Activated CD4-positive, alpha-beta memory T cell treated with anti-CD3 and anti-CD28 coated beads for 36 hours (primary cell): ENCODE measurements around the gene C1QTNF8. TPM values are rescaled to one million over a fixed set of nuclear protein-coding genes. Genes with fewer than 3 reads are reported as not detected.

Experiments used
- CTCF ChIA-PET: fragments of 350-600 bp; sonication (Branson Sonifier 250); formaldehyde crosslinking; loops from one replicate; lab custom pipeline; 2021; ENCODE audit warnings: antibody characterized with exemption, inconsistent platforms; lab: Charles Lee
- POLR2A ChIA-PET: fragments of 350-600 bp; sonication (Branson Sonifier 250); formaldehyde crosslinking; loops from one replicate; lab custom pipeline; 2021; ENCODE audit warnings: antibody characterized with exemption; lab: Charles Lee
- DNase-seq: peaks from one replicate; pipeline ENCODE4 v3.0.0-alpha.2; 2020
- H3K27ac Mint-ChIP-seq: one replicate; pipeline ENCODE4 v1.8.0; 2021; ENCODE audit warnings: mixed read lengths
- H3K27me3 Mint-ChIP-seq: one replicate; pipeline ENCODE4 v1.8.0; 2021; ENCODE audit warnings: mixed read lengths
- H3K36me3 Mint-ChIP-seq: one replicate; pipeline ENCODE4 v1.8.0; 2021; ENCODE audit warnings: mixed read lengths
- H3K4me1 Mint-ChIP-seq: one replicate; pipeline ENCODE4 v1.8.0; 2021; ENCODE audit warnings: low read depth, mixed read lengths
- H3K4me3 Mint-ChIP-seq: one replicate; pipeline ENCODE4 v1.8.0; 2021; ENCODE audit warnings: mild to moderate bottlenecking, mixed read lengths
- H3K9me3 Mint-ChIP-seq: one replicate; pipeline ENCODE4 v1.8.0; 2021; ENCODE audit warnings: mixed read lengths
- intact Hi-C: fragments of 100-400 bp; cut with micrococcal nuclease; formaldehyde crosslinking; loops from one replicate; pipeline ENCODE4 v1.15.1; 2023
- total RNA-seq, 2 experiments: library from RNA; stranded (reverse); gene quantifications; one replicate each; pipeline ENCODE4 v1.2.3, GENCODE V29; 2021

The C1QTNF8 gene
- total RNA-seq, 2 experiments from 2014 or later, result not detected

GRCh38 chr16:1124291-1124690 lies 28.2 kb upstream of the C1QTNF8 start:
- DNase-seq, result no peak
- POLR2A ChIA-PET, result no interaction called here
- CTCF ChIA-PET, result no interaction called here
- H3K36me3 Mint-ChIP-seq, result no peaks in the 10 kb centered on the region
- H3K27ac Mint-ChIP-seq, result no peak overlapping the region
- H3K27me3 Mint-ChIP-seq, result no peaks in the 10 kb centered on the region
- no peaks in the 10 kb centered on the region for H3K4me1 Mint-ChIP-seq
- intact Hi-C loops, result no loop called here
- H3K4me3 Mint-ChIP-seq, result no peak overlapping the region
- no peaks in the 10 kb centered on the region for H3K9me3 Mint-ChIP-seq

GRCh38 chr16:1123525-1124230 lies 27.6 kb upstream of the C1QTNF8 start:
- Mint-ChIP-seq H3K4me1 (no peaks in the 10 kb centered on the region), H3K27me3 (no peaks in the 10 kb centered on the region), H3K27ac (no peak overlapping the region), H3K36me3 (no peaks in the 10 kb centered on the region), H3K4me3 (no peak overlapping the region), H3K9me3 (no peaks in the 10 kb centered on the region)
- intact Hi-C loops, result no loop called here
- POLR2A ChIA-PET, result no interaction called here
- no peak for DNase-seq
- CTCF ChIA-PET, result no interaction called here

DNA sequence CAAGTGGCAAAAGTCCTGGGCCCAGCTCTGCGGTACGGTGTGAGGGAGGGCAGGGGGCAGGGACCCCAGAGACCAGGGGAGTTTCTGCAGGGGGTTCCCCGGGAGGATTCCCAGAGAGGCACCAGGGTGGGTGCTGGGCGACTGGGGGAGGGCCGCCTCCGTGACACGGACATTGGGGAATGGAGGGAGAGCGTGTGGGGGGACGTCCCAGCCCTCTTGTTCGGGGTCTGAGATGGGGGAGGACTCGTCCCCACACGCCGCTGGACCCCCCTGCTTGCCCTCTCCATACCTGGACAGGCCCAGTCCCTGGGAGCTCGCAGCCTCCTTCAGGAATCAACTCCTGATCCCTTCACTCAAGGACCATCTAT lies 26.3 kb upstream of the C1QTNF8 start:
- no peak overlapping the region for H3K4me3 Mint-ChIP-seq
- no peak overlapping the region for H3K27ac Mint-ChIP-seq
- H3K36me3 Mint-ChIP-seq, result no peaks in the 10 kb centered on the region
- intact Hi-C loops, result no loop called here
- no peaks in the 10 kb centered on the region for H3K9me3 Mint-ChIP-seq
- H3K27me3 Mint-ChIP-seq, result no peaks in the 10 kb centered on the region
- no peaks in the 10 kb centered on the region for H3K4me1 Mint-ChIP-seq
- DNase-seq, result no peak
- ChIA-PET POLR2A (no interaction called here), CTCF (no interaction called here)

GRCh38 chr16:1121601-1122397 lies 25.8 kb upstream of the C1QTNF8 start:
- no peaks in the 10 kb centered on the region for H3K9me3 Mint-ChIP-seq

DNA sequence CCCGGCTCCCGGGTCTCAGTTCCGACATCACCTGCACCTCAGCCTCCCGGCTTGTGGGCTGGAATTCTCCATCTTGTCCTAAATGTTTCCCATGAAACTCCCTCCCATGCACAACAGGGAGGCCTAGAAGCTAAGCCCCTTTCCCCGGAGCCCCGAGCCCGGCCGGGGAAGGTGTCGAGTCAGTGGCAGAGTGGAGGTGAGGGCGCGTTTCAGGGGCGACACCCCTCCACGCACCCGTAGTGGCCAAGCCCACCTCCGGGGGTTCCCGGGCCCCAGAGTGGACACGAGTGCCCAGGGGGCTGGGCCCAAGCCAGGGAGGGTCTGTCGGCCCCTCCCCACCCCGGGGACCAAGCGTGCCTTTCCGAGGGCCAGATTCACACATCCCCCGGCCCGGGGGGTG lies 25.0 kb upstream of the C1QTNF8 start:
- DNase-seq, result no peak
- ChIA-PET CTCF (no interaction called here), POLR2A (no interaction called here)
- Mint-ChIP-seq H3K4me3 (no peak overlapping the region), H3K27me3 (no peaks in the 10 kb centered on the region), H3K36me3 (no peaks in the 10 kb centered on the region), H3K4me1 (no peaks in the 10 kb centered on the region), H3K9me3 (no peaks in the 10 kb centered on the region), H3K27ac (no peak overlapping the region)
- intact Hi-C loops, result no loop called here

More at GRCh38 chr16:1121601-1122397, 25.8 kb upstream of the C1QTNF8 start:
- Mint-ChIP-seq H3K27ac (no peak overlapping the region), H3K4me1 (no peaks in the 10 kb centered on the region), H3K36me3 (no peaks in the 10 kb centered on the region), H3K27me3 (no peaks in the 10 kb centered on the region), H3K4me3 (no peak overlapping the region)
- intact Hi-C loops, result no loop called here
- no peak for DNase-seq
- ChIA-PET POLR2A (no interaction called here), CTCF (no interaction called here)

DNA sequence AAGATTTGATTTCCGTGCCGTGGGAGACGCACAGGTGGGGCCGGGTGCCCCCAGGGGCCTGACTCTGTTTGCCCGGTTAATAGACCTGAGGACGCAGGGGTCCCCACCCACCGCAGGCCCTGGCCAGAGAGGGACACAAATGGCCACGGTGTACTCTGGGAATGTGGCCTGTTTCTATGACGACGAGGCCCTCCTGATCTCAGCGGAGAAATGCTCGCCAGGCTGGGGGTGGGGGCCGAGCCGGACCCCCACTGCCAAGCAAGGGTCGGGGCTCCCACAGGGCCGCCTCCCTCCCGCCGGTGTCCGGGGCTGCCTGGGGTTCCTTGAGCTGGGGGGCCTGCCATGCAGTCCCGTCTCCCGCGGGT lies 24.5 kb upstream of the C1QTNF8 start:
- no peaks in the 10 kb centered on the region for H3K4me1 Mint-ChIP-seq
- intact Hi-C loops, result no loop called here
- H3K9me3 Mint-ChIP-seq, result no peaks in the 10 kb centered on the region
- H3K36me3 Mint-ChIP-seq, result no peaks in the 10 kb centered on the region
- no peaks in the 10 kb centered on the region for H3K27me3 Mint-ChIP-seq
- POLR2A ChIA-PET, result no interaction called here
- no peak for DNase-seq
- CTCF ChIA-PET, result no interaction called here
- H3K27ac Mint-ChIP-seq, result no peak overlapping the region
- no peak overlapping the region for H3K4me3 Mint-ChIP-seq

- no peak for DNase-seq
- Mint-ChIP-seq H3K27ac (no peak overlapping the region), H3K36me3 (no peaks in the 10 kb centered on the region), H3K27me3 (no peaks in the 10 kb centered on the region), H3K4me3 (no peak overlapping the region), H3K4me1 (no peaks in the 10 kb centered on the region), H3K9me3 (no peaks in the 10 kb centered on the region)
- intact Hi-C loops, result no loop called here
- POLR2A ChIA-PET, result no interaction called here
- CTCF ChIA-PET, result no interaction called here
These were observed 23.9 kb upstream of the C1QTNF8 start for GRCh38 chr16:1119766-1120576.

DNA sequence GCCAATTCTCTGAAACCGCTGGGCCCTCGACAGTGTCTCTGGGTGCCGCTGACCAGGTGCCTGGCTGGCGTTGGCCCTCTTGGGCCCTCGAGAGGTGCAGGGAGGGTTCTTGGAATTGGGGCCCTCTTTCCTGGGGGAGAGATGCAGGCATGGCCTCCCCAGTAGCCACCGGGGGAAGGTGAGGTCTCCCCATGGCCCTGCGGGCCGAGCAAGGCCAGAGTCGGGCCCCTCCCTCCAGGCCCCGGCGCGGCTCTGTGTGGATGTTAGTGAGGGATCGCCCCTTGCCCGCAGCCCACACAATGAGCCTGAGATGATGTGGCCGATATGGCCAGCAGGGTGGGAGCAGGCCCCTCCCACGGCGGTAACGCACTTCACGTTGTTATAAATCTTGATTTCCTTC lies 23.1 kb upstream of the C1QTNF8 start:
- Mint-ChIP-seq H3K27ac (no peak overlapping the region), H3K4me1 (no peaks in the 10 kb centered on the region), H3K27me3 (peaks cover 1% of the 10 kb centered on the region), H3K36me3 (no peaks in the 10 kb centered on the region), H3K4me3 (no peak overlapping the region), H3K9me3 (no peaks in the 10 kb centered on the region)
- intact Hi-C loops, result no loop called here
- no peak for DNase-seq
- POLR2A ChIA-PET, result no interaction called here
- CTCF ChIA-PET, result no interaction called here

DNA sequence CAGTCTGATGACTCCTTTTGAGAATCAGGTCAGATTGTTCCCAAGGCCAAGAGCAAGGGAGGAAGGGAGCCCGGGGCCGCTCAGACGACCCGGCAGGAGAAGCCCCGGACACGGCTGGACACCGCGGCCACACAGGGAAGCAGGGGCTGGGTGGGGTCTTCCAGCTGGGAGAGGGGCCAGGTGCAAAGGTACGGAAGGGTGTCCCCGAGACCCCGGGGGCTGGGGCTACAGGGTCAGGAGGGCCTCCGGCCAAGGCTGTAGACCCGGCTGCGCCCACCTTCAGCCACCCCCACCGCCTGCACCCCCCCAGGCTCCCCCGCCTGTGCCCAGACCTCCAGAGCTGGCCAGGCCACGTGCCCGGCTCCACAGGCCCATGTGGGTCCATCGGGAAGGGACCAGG lies 21.9 kb upstream of the C1QTNF8 start:
- DNase-seq, result no peak
- intact Hi-C loops, result no loop called here

GRCh38 chr16:1117176-1117900 lies 21.3 kb upstream of the C1QTNF8 start:
- intact Hi-C loops, result no loop called here
- H3K36me3 Mint-ChIP-seq, result no peaks in the 10 kb centered on the region
- H3K4me3 Mint-ChIP-seq, result no peak overlapping the region
- no peaks in the 10 kb centered on the region for H3K9me3 Mint-ChIP-seq
- H3K27me3 Mint-ChIP-seq, result peaks cover 1% of the 10 kb centered on the region
- H3K4me1 Mint-ChIP-seq, result no peaks in the 10 kb centered on the region
- no peak for DNase-seq
- ChIA-PET POLR2A (no interaction called here), CTCF (no interaction called here)
- H3K27ac Mint-ChIP-seq, result no peak overlapping the region

More for the DNA sequence above, 21.9 kb upstream of the C1QTNF8 start:
- ChIA-PET CTCF (no interaction called here), POLR2A (no interaction called here)
- H3K9me3 Mint-ChIP-seq, result no peaks in the 10 kb centered on the region
- no peaks in the 10 kb centered on the region for H3K4me1 Mint-ChIP-seq
- H3K27me3 Mint-ChIP-seq, result peaks cover 1% of the 10 kb centered on the region
- no peak overlapping the region for H3K4me3 Mint-ChIP-seq
- no peak overlapping the region for H3K27ac Mint-ChIP-seq
- H3K36me3 Mint-ChIP-seq, result no peaks in the 10 kb centered on the region

DNA sequence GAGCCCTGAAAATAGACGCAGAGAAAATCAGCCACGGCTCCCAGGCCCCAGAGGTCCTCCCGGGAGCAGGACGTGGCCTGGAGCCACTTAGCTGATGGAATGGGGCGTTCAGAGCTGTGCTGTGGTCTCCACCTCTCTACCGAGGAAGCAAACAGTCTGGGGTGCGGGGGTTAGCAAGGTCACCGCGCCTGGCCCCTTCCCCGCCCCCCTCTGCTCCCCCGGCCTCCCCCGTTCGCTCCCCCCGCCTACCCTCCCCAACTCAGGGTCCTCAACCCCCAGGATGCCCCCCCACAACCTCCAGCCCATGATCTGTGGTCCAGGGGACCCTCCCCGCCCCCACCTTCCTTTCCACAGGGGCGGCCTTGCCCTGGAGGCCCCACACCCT lies 20.6 kb upstream of the C1QTNF8 start:
- ChIA-PET POLR2A (no interaction called here), CTCF (no interaction called here)
- no peak overlapping the region for H3K4me3 Mint-ChIP-seq
- no peak for DNase-seq
- H3K9me3 Mint-ChIP-seq, result no peaks in the 10 kb centered on the region
- H3K27ac Mint-ChIP-seq, result no peak overlapping the region
- no peaks in the 10 kb centered on the region for H3K36me3 Mint-ChIP-seq
- no peaks in the 10 kb centered on the region for H3K4me1 Mint-ChIP-seq
- H3K27me3 Mint-ChIP-seq, result peaks cover 1% of the 10 kb centered on the region
- intact Hi-C loops, result no loop called here
